T47D (cell line): Measurements from ENCODE around the gene ASMTL.
"Not testable (repeated sequence)": the region's sequence is repeated elsewhere in the genome, so short reads cannot be mapped to it uniquely, and the experiment has no call there.

Source experiments
- DNase-seq, 2 experiments: peaks; one replicate each; pipeline versions ENCODE4 v3.0.0 to v3.0.0-alpha.2; 2011 to 2012; ENCODE audit warnings: low read depth in 1 of 2, low spot score in 1 of 2
- JUND ChIP-seq: IDR thresholded peaks from 2 replicates; pipeline ENCODE4 v1.6.1; 2012; ENCODE audit warnings: low read depth
- in situ Hi-C: cut with HindIII; loops from 2 replicates; pipeline ENCODE4 v1.10.0; 2016; ENCODE audit warnings: low sequenced_read_pairs, low pct_unique_long_range_greater_than_20kb

Gene ASMTL

GRCh38 chrX:1463581-1463980 is 10.9 kb upstream of the ASMTL start:
- no peak for TF ChIP-seq JUND
- in situ Hi-C loops, result no loop called here
- no peak for DNase-seq

GRCh38 chrX:1462596-1463251 is 10.0 kb upstream of the ASMTL start:
- in situ Hi-C loops, result no loop called here
- no peak for TF ChIP-seq JUND
- no peak for DNase-seq

GRCh38 chrX:1462110-1462509 is 9.4 kb upstream of the ASMTL start:
- in situ Hi-C loops, result no loop called here
- no peak for TF ChIP-seq JUND
- DNase-seq, result no peak

GRCh38 chrX:1455948-1456280 is 3.2 kb upstream of the ASMTL start:
- TF ChIP-seq JUND, result no peak
- in situ Hi-C loops, result no loop called here
- no peak for DNase-seq

GRCh38 chrX:1453951-1454785 is 1.5 kb upstream of the ASMTL start:
- TF ChIP-seq JUND, result no peak
- DNase-seq, result peak; percentile 44 to 83
- in situ Hi-C loops, result no loop called here

- no peak for TF ChIP-seq JUND
- in situ Hi-C loops, result no loop called here
These were observed 680 bp upstream of the ASMTL start for GRCh38 chrX:1453395-1453783.

GRCh38 chrX:1451661-1452515 is 821 bp downstream of the ASMTL start:
- in situ Hi-C loops, result no loop called here
- DNase-seq, result no peak
- TF ChIP-seq JUND, result no peak

More at GRCh38 chrX:1453395-1453783, 680 bp upstream of the ASMTL start:
- DNase-seq, result no peak

GRCh38 chrX:1451251-1451660 is 1.5 kb downstream of the ASMTL start:
- no peak for DNase-seq
- no peak for TF ChIP-seq JUND
- in situ Hi-C loops, result no loop called here

GRCh38 chrX:1450361-1451161 is 2.1 kb downstream of the ASMTL start:
- in situ Hi-C loops, result no loop called here
- TF ChIP-seq JUND, result no peak
- DNase-seq, result no peak

- in situ Hi-C loops, result no loop called here
- DNase-seq, result no peak
- TF ChIP-seq JUND, result no peak
These were observed 2.9 kb downstream of the ASMTL start for GRCh38 chrX:1449823-1450149.

- TF ChIP-seq JUND, result no peak
- DNase-seq, result no peak
- in situ Hi-C loops, result no loop called here
These were observed 3.5 kb downstream of the ASMTL start for GRCh38 chrX:1449036-1449822.

- DNase-seq, in situ Hi-C loops: not testable (repeated sequence)
These were observed 4.1 kb downstream of the ASMTL start for GRCh38 chrX:1448573-1449001.

- in situ Hi-C loops, DNase-seq: not testable (repeated sequence)
These were observed 4.6 kb downstream of the ASMTL start for GRCh38 chrX:1447969-1448572.

GRCh38 chrX:1446984-1447968 is 5.4 kb downstream of the ASMTL start:
- DNase-seq, in situ Hi-C loops: not testable (repeated sequence)
